Osteoblast (primary cell): ENCODE measurements around the gene COL6A2. TPM values are rescaled to one million over a fixed set of nuclear protein-coding genes. Genes with fewer than 3 reads are reported as not detected.
A peak's percentile ranks its signal among the peaks of the same experiment; 100 is the strongest.

Source experiments
- DNase-seq: peaks from one replicate; pipeline ENCODE4 v3.0.0; 2011; ENCODE audit warnings: low spot score, mixed read lengths; ENCODE audit not compliant: insufficient read length; ENCODE audit errors: missing footprints
- H2AFZ ChIP-seq: 2 replicates; pipeline ENCODE4 v1.6.0; 2011; ENCODE audit warnings: mild to moderate bottlenecking, low read length
- H3K27ac ChIP-seq: 2 replicates; pipeline ENCODE4 v1.5.1; 2011; ENCODE audit warnings: mild to moderate bottlenecking, low read depth, low read length, moderate library complexity
- H3K27me3 ChIP-seq: 2 replicates; pipeline ENCODE4 v1.6.0; 2012; ENCODE audit warnings: mild to moderate bottlenecking, control low read depth, inconsistent platforms, low read length, moderate library complexity; ENCODE audit not compliant: insufficient read depth
- H3K36me3 ChIP-seq: 2 replicates; pipeline ENCODE4 v1.5.1; 2011; ENCODE audit warnings: mild to moderate bottlenecking, low read length, control low read depth, moderate library complexity; ENCODE audit not compliant: insufficient read depth
- H3K4me1 ChIP-seq: 2 replicates; pipeline ENCODE4 v1.5.1; 2011; ENCODE audit warnings: mild to moderate bottlenecking, low read length, control low read depth, moderate library complexity; ENCODE audit not compliant: insufficient read depth
- H3K4me2 ChIP-seq: 2 replicates; pipeline ENCODE4 v1.6.0; 2011; ENCODE audit warnings: mild to moderate bottlenecking, low read length; ENCODE audit not compliant: insufficient read depth
- H3K4me3 ChIP-seq: fragments of 200-600 bp; sonication (generic); 3 replicates; pipeline ENCODE4 v1.5.1; 2012; ENCODE audit warnings: mild to moderate bottlenecking, low read length, inconsistent platforms; ENCODE audit not compliant: insufficient read depth
- H3K79me2 ChIP-seq: 2 replicates; pipeline ENCODE4 v1.6.0; 2012; ENCODE audit warnings: mild to moderate bottlenecking, low read length, control low read depth, inconsistent platforms; ENCODE audit not compliant: insufficient read depth
- H3K9me3 ChIP-seq: 2 replicates; pipeline ENCODE4 v1.5.1; 2011; ENCODE audit warnings: low read depth, low read length, control low read depth
- H4K20me1 ChIP-seq: 2 replicates; pipeline ENCODE4 v1.6.0; 2012; ENCODE audit warnings: mild to moderate bottlenecking, low read length, control low read depth; ENCODE audit not compliant: insufficient read depth
- total RNA-seq: library from RNA; depleted of rRNA; stranded (reverse); fragments of >200 nt; gene quantifications from 2 replicates; pipeline ENCODE4 v1.2.3, GENCODE V29; 2012
- TF ChIP-seq, protein P1 (sequence below): IDR thresholded peaks from 2 replicates; pipeline ENCODE4 v1.5.1; 2011; ENCODE audit warnings: mild to moderate bottlenecking, low read depth, low read length, moderate library complexity; ENCODE audit errors: extremely low read depth

The COL6A2 gene
- total RNA-seq, 1 donor = 1,265 TPM

GRCh38 chr21:46091631-46092025 lies 6.3 kb upstream of the COL6A2 start:
- Histone ChIP-seq H3K4me2 (peak overlapping the region; percentile 77), H3K36me3 (no peaks in the 10 kb centered on the region), H3K27ac (peak overlapping the region; percentile 96), H3K4me1 (peaks cover 19% of the 10 kb centered on the region), H2AFZ (peak overlapping the region; percentile 65), H3K27me3 (no peaks in the 10 kb centered on the region), H4K20me1 (no peaks in the 10 kb centered on the region), H3K9me3 (peaks cover 5% of the 10 kb centered on the region), H3K79me2 (peaks cover 3% of the 10 kb centered on the region), H3K4me3 (peak overlapping the region; percentile 57)
- DNase-seq = no peak
- TF ChIP-seq, protein P1, sequence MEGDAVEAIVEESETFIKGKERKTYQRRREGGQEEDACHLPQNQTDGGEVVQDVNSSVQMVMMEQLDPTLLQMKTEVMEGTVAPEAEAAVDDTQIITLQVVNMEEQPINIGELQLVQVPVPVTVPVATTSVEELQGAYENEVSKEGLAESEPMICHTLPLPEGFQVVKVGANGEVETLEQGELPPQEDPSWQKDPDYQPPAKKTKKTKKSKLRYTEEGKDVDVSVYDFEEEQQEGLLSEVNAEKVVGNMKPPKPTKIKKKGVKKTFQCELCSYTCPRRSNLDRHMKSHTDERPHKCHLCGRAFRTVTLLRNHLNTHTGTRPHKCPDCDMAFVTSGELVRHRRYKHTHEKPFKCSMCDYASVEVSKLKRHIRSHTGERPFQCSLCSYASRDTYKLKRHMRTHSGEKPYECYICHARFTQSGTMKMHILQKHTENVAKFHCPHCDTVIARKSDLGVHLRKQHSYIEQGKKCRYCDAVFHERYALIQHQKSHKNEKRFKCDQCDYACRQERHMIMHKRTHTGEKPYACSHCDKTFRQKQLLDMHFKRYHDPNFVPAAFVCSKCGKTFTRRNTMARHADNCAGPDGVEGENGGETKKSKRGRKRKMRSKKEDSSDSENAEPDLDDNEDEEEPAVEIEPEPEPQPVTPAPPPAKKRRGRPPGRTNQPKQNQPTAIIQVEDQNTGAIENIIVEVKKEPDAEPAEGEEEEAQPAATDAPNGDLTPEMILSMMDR = no peak

- peaks cover 9% of the 10 kb centered on the region for H3K79me2 ChIP-seq
- TF ChIP-seq, protein P1 = no peak
- peak overlapping the region; percentile 65 for H2AFZ ChIP-seq
- peaks cover 2% of the 10 kb centered on the region for H3K9me3 ChIP-seq
- H3K27ac ChIP-seq = peak overlapping the region; percentile 96
- H3K36me3 ChIP-seq = no peaks in the 10 kb centered on the region
- no peaks in the 10 kb centered on the region for H3K27me3 ChIP-seq
- peaks cover 24% of the 10 kb centered on the region for H3K4me1 ChIP-seq
- peak overlapping the region; percentile 57 for H3K4me3 ChIP-seq
- DNase-seq = peak; percentile 99
- no peaks in the 10 kb centered on the region for H4K20me1 ChIP-seq
- H3K4me2 ChIP-seq = peak overlapping the region; percentile 77
Measured at GRCh38 chr21:46092026-46092764, 5.7 kb upstream of the COL6A2 start.

DNA sequence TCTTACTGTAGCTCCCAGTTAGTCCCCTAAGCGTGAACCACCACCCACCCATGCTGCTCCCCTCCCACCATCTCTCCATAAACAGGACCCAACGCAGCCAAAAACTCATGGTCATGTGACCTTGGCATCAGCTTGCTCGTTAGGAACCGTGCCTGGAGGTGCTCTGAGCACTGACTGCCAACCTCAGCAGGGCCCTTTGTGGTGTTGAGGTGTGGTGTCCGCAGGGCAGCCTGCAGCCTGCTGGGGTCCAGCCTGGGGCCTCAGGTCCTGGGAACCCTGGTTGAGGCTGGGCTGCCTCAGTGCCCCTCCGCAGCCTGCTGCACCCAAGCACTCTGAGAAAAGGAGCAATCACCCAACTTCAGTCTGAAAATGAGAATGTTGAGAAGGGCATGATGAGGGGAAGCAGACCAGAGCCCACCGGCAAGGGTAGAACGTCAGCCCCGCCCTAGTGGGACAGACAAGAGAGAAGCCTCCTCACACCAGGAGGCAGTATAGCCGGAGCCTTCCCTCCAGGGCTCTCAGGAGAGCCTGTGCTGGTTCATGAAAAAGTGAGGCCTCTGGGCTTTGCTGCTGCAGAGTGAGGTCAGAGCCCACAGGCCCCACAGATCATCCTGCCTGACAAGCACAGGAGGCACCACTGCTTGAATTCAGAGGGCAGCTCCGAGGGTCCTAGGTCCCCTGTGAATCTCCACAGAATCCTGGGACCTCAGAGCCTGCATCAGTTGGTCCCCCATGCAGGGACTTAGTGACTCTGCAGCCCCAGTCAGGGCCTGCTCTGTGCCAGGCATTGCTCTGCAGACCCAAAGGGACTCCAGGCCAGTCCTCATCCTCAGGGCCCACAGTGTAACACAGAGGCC lies 4.9 kb upstream of the COL6A2 start:
- no peaks in the 10 kb centered on the region for H3K36me3 ChIP-seq
- H2AFZ ChIP-seq = peak overlapping the region; percentile 52
- peak overlapping the region; percentile 96 for H3K27ac ChIP-seq
- no peak overlapping the region for H3K4me3 ChIP-seq
- H3K4me1 ChIP-seq = peaks cover 25% of the 10 kb centered on the region
- peak; percentile 97 for DNase-seq
- H4K20me1 ChIP-seq = no peaks in the 10 kb centered on the region
- TF ChIP-seq, protein P1 = peak; percentile 9
- peaks cover 12% of the 10 kb centered on the region for H3K79me2 ChIP-seq
- H3K9me3 ChIP-seq = peaks cover under 1% of the 10 kb centered on the region
- H3K27me3 ChIP-seq = no peaks in the 10 kb centered on the region
- H3K4me2 ChIP-seq = peak overlapping the region; percentile 9
